Uterus (tissue), 4 donors: ENCODE results near the gene RNGTT. TPM values are rescaled to one million over a fixed set of nuclear protein-coding genes. Genes with fewer than 3 reads are reported as not detected.

ENCODE experiments used
- DNase-seq, 2 donors: peaks; one replicate each; pipeline ENCODE4 v3.0.0-alpha.2; 2019 to 2020
- H3K27ac ChIP-seq, 2 donors: fragments of 200-600 bp; sonication (generic); 1 replicate in 1 of 2; 2 replicates in 1 of 2; pipeline ENCODE4 v1.5.1; 2016 to 2018
- H3K27me3 ChIP-seq, 2 donors: fragments of 200-600 bp; sonication (generic); one replicate each; pipeline ENCODE4 v1.5.1; 2018 to 2019; ENCODE audit warnings: control low read depth in 1 of 2
- H3K36me3 ChIP-seq, 2 donors: fragments of 200-600 bp; sonication (generic); one replicate each; pipeline ENCODE4 v1.5.1; 2019; ENCODE audit warnings: control low read depth in 1 of 2
- H3K4me1 ChIP-seq, 2 donors: fragments of 200-600 bp; sonication (generic); one replicate each; pipeline ENCODE4 v1.5.1; 2018 to 2019; ENCODE audit warnings: control low read depth in 1 of 2
- H3K4me3 ChIP-seq, 2 donors: fragments of 200-600 bp; sonication (generic); 1 replicate in 1 of 2; 2 replicates in 1 of 2; pipeline ENCODE4 v1.5.1; 2018 to 2019; ENCODE audit warnings: mild to moderate bottlenecking in 1 of 2
- H3K9me3 ChIP-seq, 2 donors: fragments of 200-600 bp; sonication (generic); one replicate each; pipeline ENCODE4 v1.5.1; 2019; ENCODE audit warnings: control low read depth in 1 of 2
- CTCF ChIP-seq, 4 experiments: fragments of 200-600 bp in 2 of 4; fragments of 450-650 bp in 2 of 4; sonication (generic) in 2 of 4; IDR thresholded peaks; one replicate each; pipeline ENCODE4 v1.5.1; 2016 to 2019; ENCODE audit warnings: antibody characterized with exemption in 4 of 4, mild to moderate bottlenecking in 2 of 4, moderate library complexity in 1 of 4
- POLR2A ChIP-seq, 2 donors: fragments of 450-650 bp; IDR thresholded peaks; one replicate each; pipeline ENCODE4 v1.6.1; 2016; ENCODE audit warnings: antibody characterized with exemption in 2 of 2, mild to moderate bottlenecking in 1 of 2, moderate library complexity in 1 of 2
- intact Hi-C: fragments of 100-400 bp; cut with DNase I; formaldehyde crosslinking; loops from one replicate; pipeline ENCODE4 v1.15.1; 2023; ENCODE audit warnings: low total_unique reads
- total RNA-seq, 4 donors: library from RNA; depleted of rRNA in 3 of 4; stranded (reverse); fragments of >200 nt in 3 of 4; gene quantifications; one replicate each; pipeline versions ENCODE4 v1.1.0 to v1.2.4, GENCODE V29; 2014 to 2023
- donor health status: DM: yes; HTN: yes; CAD: no.

The RNGTT gene
- total RNA-seq, 4 donors from 2014 or later = 7.4 to 45.7 (median 16.1) TPM

- H3K4me1 ChIP-seq = no peaks in the 10 kb centered on the region
- intact Hi-C loops = no loop called here
- no peak for TF ChIP-seq POLR2A (IDR thresholded peaks at IDR 0.05)
- no peak for TF ChIP-seq CTCF (IDR thresholded peaks at IDR 0.05)
Measured at GRCh38 chr6:88619951-88620350, 343.5 kb downstream of the RNGTT start.

GRCh38 chr6:88616380-88616779 is 347.0 kb downstream of the RNGTT start:
- Histone ChIP-seq H3K9me3 (no peaks in the 10 kb centered on the region), H3K36me3 (no peaks in the 10 kb centered on the region), H3K4me3 (no peak overlapping the region), H3K27ac (no peak overlapping the region), H3K4me1 (no peaks in the 10 kb centered on the region), H3K27me3 (no peaks in the 10 kb centered on the region)
- TF ChIP-seq CTCF (IDR thresholded peaks at IDR 0.05) = no peak
- intact Hi-C loops = no loop called here
- DNase-seq = no peak

More at GRCh38 chr6:88619951-88620350, 343.5 kb downstream of the RNGTT start:
- DNase-seq = no peak
- Histone ChIP-seq H3K4me3 (no peak overlapping the region), H3K27ac (no peak overlapping the region), H3K9me3 (no peaks in the 10 kb centered on the region), H3K36me3 (no peaks in the 10 kb centered on the region), H3K27me3 (no peaks in the 10 kb centered on the region)

DNA sequence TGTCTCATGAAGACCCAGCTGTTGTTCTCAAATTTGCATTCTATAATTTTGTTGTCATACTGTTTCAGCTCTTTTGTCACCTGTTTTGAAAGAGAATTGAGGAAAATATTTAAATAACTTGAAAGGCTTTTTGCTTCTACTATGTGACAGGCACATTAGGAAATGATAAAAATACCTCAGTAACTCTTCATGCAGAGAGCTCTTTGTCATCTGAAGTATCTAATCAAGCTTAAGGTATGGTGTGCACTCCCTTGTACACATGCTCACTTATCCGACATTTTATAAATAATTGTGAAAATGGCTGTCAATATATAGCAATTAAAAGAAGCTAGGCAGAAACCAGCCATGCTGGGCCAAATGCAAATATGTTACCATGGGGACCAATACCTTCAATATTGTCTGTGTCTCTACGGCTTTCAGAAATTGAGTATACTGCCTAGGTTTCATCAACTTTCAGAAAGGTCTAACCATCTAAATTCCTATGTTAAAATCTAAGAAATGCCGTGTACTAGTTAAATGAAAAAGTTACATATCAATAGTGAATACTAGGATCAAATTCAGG is 349.0 kb downstream of the RNGTT start:
- no peak overlapping the region for H3K4me3 ChIP-seq
- no peaks in the 10 kb centered on the region for H3K27me3 ChIP-seq
- DNase-seq = no peak
- no peak overlapping the region for H3K27ac ChIP-seq
- intact Hi-C loops = no loop called here
- no peaks in the 10 kb centered on the region for H3K36me3 ChIP-seq
- TF ChIP-seq CTCF (IDR thresholded peaks at IDR 0.05) (no peak), POLR2A (IDR thresholded peaks at IDR 0.05) (no peak)
- H3K9me3 ChIP-seq = no peaks in the 10 kb centered on the region
- no peaks in the 10 kb centered on the region for H3K4me1 ChIP-seq

- intact Hi-C loops = no loop called here
- DNase-seq = no peak
Measured at GRCh38 chr6:88612631-88613030, 350.8 kb downstream of the RNGTT start.

GRCh38 chr6:88611721-88612120 is 351.7 kb downstream of the RNGTT start:
- TF ChIP-seq CTCF (IDR thresholded peaks at IDR 0.05) (no peak), POLR2A (IDR thresholded peaks at IDR 0.05) (no peak)
- DNase-seq = no peak
- H3K27ac ChIP-seq = no peak overlapping the region
- no peaks in the 10 kb centered on the region for H3K4me1 ChIP-seq
- H3K36me3 ChIP-seq = no peaks in the 10 kb centered on the region
- no peak overlapping the region for H3K4me3 ChIP-seq
- intact Hi-C loops = no loop called here
- no peaks in the 10 kb centered on the region for H3K27me3 ChIP-seq
- no peaks in the 10 kb centered on the region for H3K9me3 ChIP-seq

More at GRCh38 chr6:88612631-88613030, 350.8 kb downstream of the RNGTT start:
- H3K36me3 ChIP-seq = no peaks in the 10 kb centered on the region
- TF ChIP-seq CTCF (IDR thresholded peaks at IDR 0.05) (no peak), POLR2A (IDR thresholded peaks at IDR 0.05) (no peak)
- H3K9me3 ChIP-seq = no peaks in the 10 kb centered on the region
- H3K4me3 ChIP-seq = no peak overlapping the region
- no peaks in the 10 kb centered on the region for H3K27me3 ChIP-seq
- no peaks in the 10 kb centered on the region for H3K4me1 ChIP-seq
- no peak overlapping the region for H3K27ac ChIP-seq
